C4-2B (cell line): ENCODE measurements around the gene TRMO.

ENCODE experiments used
- H3K27ac ChIP-seq: fragments of 450-650 bp; 2 replicates; pipeline ENCODE4 v1.5.1; 2017
- CTCF ChIP-seq: fragments of 450-650 bp; conservative IDR thresholded peaks from 2 replicates; pipeline ENCODE4 v1.5.1; 2017; ENCODE audit warnings: mild to moderate bottlenecking
- ZFX ChIP-seq: fragments of 450-650 bp; IDR thresholded peaks from 2 replicates; pipeline ENCODE4 v1.6.1; 2017

The TRMO gene

GRCh38 chr9:97900738-97901565 is 21.3 kb downstream of the TRMO start:
- H3K27ac ChIP-seq, result no peak overlapping the region
- TF ChIP-seq CTCF, result peak; percentile 95
- TF ChIP-seq ZFX, result no peak

- H3K27ac ChIP-seq, result no peak overlapping the region
- TF ChIP-seq ZFX (no peak), CTCF (no peak)
Measured at GRCh38 chr9:97900103-97900737, 22.1 kb downstream of the TRMO start.

- TF ChIP-seq CTCF (no peak; the same call in 1 of the 2 replicates), ZFX (no peak)
- H3K27ac ChIP-seq, result no peak overlapping the region
Measured at GRCh38 chr9:97895695-97896332, 26.5 kb downstream of the TRMO start.

GRCh38 chr9:97895211-97895610 is 27.1 kb downstream of the TRMO start:
- TF ChIP-seq CTCF, result no peak
- TF ChIP-seq ZFX, result no peak
- H3K27ac ChIP-seq, result no peak overlapping the region

- no peak for TF ChIP-seq CTCF
- H3K27ac ChIP-seq, result no peak overlapping the region
Measured at GRCh38 chr9:97892421-97892820, 29.9 kb downstream of the TRMO start.

- TF ChIP-seq CTCF, result no peak
- TF ChIP-seq ZFX, result no peak
- no peak overlapping the region for H3K27ac ChIP-seq
Measured at GRCh38 chr9:97891736-97892135, 30.6 kb downstream of the TRMO start.
